ENCODE results near the gene DENND5A.

GRCh38 chr11:9103542-9104276 lies 161.4 kb downstream of the DENND5A start:
- TF ChIP-seq NELFE (IDR thresholded peaks at IDR 0.05; ENCODE audit: insufficient read depth, insufficient read length) (no peak), SIN3A (IDR thresholded peaks at IDR 0.05; ENCODE audit: borderline replicate concordance in 2 of 2, control insufficient read depth in 1 of 2, low read depth in 2 of 2, low read length in 2 of 2) (no peak), EZH2 (IDR thresholded peaks at IDR 0.05; ENCODE audit: borderline replicate concordance, low read depth, low read length) (no peak), SMAD4 (CRISPR knock-in tag; conservative IDR thresholded peaks at IDR 0.05) (no peak), GABPA (tag; conservative IDR thresholded peaks at IDR 0.05; ENCODE audit: low read depth) (no peak), KAT2B (IDR thresholded peaks at IDR 0.05; ENCODE audit: low read depth, low read length) (no peak)
- TF ChIP-seq, protein P1, sequence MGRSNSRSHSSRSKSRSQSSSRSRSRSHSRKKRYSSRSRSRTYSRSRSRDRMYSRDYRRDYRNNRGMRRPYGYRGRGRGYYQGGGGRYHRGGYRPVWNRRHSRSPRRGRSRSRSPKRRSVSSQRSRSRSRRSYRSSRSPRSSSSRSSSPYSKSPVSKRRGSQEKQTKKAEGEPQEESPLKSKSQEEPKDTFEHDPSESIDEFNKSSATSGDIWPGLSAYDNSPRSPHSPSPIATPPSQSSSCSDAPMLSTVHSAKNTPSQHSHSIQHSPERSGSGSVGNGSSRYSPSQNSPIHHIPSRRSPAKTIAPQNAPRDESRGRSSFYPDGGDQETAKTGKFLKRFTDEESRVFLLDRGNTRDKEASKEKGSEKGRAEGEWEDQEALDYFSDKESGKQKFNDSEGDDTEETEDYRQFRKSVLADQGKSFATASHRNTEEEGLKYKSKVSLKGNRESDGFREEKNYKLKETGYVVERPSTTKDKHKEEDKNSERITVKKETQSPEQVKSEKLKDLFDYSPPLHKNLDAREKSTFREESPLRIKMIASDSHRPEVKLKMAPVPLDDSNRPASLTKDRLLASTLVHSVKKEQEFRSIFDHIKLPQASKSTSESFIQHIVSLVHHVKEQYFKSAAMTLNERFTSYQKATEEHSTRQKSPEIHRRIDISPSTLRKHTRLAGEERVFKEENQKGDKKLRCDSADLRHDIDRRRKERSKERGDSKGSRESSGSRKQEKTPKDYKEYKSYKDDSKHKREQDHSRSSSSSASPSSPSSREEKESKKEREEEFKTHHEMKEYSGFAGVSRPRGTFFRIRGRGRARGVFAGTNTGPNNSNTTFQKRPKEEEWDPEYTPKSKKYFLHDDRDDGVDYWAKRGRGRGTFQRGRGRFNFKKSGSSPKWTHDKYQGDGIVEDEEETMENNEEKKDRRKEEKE (IDR thresholded peaks at IDR 0.05; ENCODE audit: borderline replicate concordance in 1 of 2, control insufficient read depth in 1 of 2, low read depth in 2 of 2, low read length in 1 of 2), result no peak
